GM12878 (cell line): ENCODE measurements around the gene HYAL1.

Source experiments
- EGR1 ChIP-seq, 2 experiments: IDR thresholded peaks; 1 replicate in 1 of 2; 2 replicates in 1 of 2; pipeline ENCODE4 v1.6.1; 2011 to 2012; ENCODE audit warnings: low read depth in 2 of 2, low read length in 2 of 2, borderline replicate concordance in 1 of 2, mild to moderate bottlenecking in 1 of 2, moderate library complexity in 1 of 2
- IRF3 ChIP-seq: fragments of 450-650 bp; IDR thresholded peaks from 2 replicates; pipeline ENCODE4 v1.6.1; 2014; ENCODE audit warnings: mild to moderate bottlenecking
- KDM1A ChIP-seq: fragments of 200-600 bp; sonication (generic); IDR thresholded peaks from 2 replicates; pipeline ENCODE4 v1.6.1; 2016; ENCODE audit warnings: borderline replicate concordance
- POLR2AphosphoS2 ChIP-seq: IDR thresholded peaks from 2 replicates; pipeline ENCODE4 v1.6.1; 2011; ENCODE audit warnings: low read depth, mild to moderate bottlenecking, low read length, improper control_type of control experiment, moderate library complexity
- RAD21 ChIP-seq: IDR thresholded peaks from 2 replicates; pipeline ENCODE4 v1.6.1; 2011; ENCODE audit warnings: mild to moderate bottlenecking, low read depth, low read length, moderate library complexity; ENCODE audit not compliant: insufficient read depth
- STAT3 ChIP-seq: IDR thresholded peaks from 2 replicates; pipeline ENCODE4 v1.6.1; 2011; ENCODE audit warnings: low read depth, low read length, improper control_type of control experiment
- TAF1 ChIP-seq: IDR thresholded peaks from 2 replicates; pipeline ENCODE4 v1.6.1; 2011; ENCODE audit warnings: mild to moderate bottlenecking, low read depth, low read length, borderline replicate concordance
- TCF12 ChIP-seq: IDR thresholded peaks from 2 replicates; pipeline ENCODE4 v1.6.1; 2011; ENCODE audit warnings: low read depth, mild to moderate bottlenecking, low read length
- TF ChIP-seq, protein P1 (sequence below): IDR thresholded peaks from 2 replicates; pipeline ENCODE4 v1.6.1; 2012; ENCODE audit warnings: mild to moderate bottlenecking, low read depth, low read length
- TF ChIP-seq, protein P2 (sequence below), 3 experiments: IDR thresholded peaks in 2 of 3; conservative IDR thresholded peaks in 1 of 3; 2 replicates each; pipeline ENCODE4 v1.5.1; 2011; ENCODE audit warnings: low read depth in 3 of 3, low read length in 3 of 3, mild to moderate bottlenecking in 3 of 3, control low read depth in 2 of 3, moderate library complexity in 2 of 3, inconsistent platforms in 1 of 3, mixed read lengths in 1 of 3; ENCODE audit not compliant: control insufficient read depth in 2 of 3, insufficient read depth in 1 of 3; ENCODE audit errors: extremely low read depth in 1 of 3

- no peak for TF ChIP-seq POLR2AphosphoS2
- no peak for TF ChIP-seq KDM1A
- TF ChIP-seq TCF12, result no peak
- TF ChIP-seq, protein P1, sequence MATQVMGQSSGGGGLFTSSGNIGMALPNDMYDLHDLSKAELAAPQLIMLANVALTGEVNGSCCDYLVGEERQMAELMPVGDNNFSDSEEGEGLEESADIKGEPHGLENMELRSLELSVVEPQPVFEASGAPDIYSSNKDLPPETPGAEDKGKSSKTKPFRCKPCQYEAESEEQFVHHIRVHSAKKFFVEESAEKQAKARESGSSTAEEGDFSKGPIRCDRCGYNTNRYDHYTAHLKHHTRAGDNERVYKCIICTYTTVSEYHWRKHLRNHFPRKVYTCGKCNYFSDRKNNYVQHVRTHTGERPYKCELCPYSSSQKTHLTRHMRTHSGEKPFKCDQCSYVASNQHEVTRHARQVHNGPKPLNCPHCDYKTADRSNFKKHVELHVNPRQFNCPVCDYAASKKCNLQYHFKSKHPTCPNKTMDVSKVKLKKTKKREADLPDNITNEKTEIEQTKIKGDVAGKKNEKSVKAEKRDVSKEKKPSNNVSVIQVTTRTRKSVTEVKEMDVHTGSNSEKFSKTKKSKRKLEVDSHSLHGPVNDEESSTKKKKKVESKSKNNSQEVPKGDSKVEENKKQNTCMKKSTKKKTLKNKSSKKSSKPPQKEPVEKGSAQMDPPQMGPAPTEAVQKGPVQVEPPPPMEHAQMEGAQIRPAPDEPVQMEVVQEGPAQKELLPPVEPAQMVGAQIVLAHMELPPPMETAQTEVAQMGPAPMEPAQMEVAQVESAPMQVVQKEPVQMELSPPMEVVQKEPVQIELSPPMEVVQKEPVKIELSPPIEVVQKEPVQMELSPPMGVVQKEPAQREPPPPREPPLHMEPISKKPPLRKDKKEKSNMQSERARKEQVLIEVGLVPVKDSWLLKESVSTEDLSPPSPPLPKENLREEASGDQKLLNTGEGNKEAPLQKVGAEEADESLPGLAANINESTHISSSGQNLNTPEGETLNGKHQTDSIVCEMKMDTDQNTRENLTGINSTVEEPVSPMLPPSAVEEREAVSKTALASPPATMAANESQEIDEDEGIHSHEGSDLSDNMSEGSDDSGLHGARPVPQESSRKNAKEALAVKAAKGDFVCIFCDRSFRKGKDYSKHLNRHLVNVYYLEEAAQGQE, result no peak
- TF ChIP-seq, protein P2, sequence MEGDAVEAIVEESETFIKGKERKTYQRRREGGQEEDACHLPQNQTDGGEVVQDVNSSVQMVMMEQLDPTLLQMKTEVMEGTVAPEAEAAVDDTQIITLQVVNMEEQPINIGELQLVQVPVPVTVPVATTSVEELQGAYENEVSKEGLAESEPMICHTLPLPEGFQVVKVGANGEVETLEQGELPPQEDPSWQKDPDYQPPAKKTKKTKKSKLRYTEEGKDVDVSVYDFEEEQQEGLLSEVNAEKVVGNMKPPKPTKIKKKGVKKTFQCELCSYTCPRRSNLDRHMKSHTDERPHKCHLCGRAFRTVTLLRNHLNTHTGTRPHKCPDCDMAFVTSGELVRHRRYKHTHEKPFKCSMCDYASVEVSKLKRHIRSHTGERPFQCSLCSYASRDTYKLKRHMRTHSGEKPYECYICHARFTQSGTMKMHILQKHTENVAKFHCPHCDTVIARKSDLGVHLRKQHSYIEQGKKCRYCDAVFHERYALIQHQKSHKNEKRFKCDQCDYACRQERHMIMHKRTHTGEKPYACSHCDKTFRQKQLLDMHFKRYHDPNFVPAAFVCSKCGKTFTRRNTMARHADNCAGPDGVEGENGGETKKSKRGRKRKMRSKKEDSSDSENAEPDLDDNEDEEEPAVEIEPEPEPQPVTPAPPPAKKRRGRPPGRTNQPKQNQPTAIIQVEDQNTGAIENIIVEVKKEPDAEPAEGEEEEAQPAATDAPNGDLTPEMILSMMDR (IDR thresholded peaks at IDR 0.05 in 2 of 3, conservative IDR thresholded peaks at IDR 0.05 in 1 of 3; ENCODE audit: control insufficient read depth in 2 of 3, extremely low read depth in 1 of 3, insufficient read depth in 1 of 3, low read depth in 3 of 3, low read length in 3 of 3), result no peak
- no peak for TF ChIP-seq EGR1 (IDR thresholded peaks at IDR 0.05; ENCODE audit: borderline replicate concordance in 1 of 2, low read depth in 2 of 2, low read length in 2 of 2)
- no peak for TF ChIP-seq TAF1
- no peak for TF ChIP-seq IRF3
- no peak for TF ChIP-seq STAT3
- TF ChIP-seq RAD21, result no peak
These were observed 38.3 kb downstream of the HYAL1 start for GRCh38 chr3:50264964-50265485.
